GM18519 (cell line): ENCODE results near the gene ZNF746.

Source experiments
- ATAC-seq: cut with Tn5 transposase; IDR thresholded peaks from one replicate; pipeline ENCODE4 v1.9.1; 2021; ENCODE audit warnings: mild to moderate bottlenecking, moderate library complexity; ENCODE audit not compliant: unreplicated experiment, low FRiP score

ZNF746 gene

DNA sequence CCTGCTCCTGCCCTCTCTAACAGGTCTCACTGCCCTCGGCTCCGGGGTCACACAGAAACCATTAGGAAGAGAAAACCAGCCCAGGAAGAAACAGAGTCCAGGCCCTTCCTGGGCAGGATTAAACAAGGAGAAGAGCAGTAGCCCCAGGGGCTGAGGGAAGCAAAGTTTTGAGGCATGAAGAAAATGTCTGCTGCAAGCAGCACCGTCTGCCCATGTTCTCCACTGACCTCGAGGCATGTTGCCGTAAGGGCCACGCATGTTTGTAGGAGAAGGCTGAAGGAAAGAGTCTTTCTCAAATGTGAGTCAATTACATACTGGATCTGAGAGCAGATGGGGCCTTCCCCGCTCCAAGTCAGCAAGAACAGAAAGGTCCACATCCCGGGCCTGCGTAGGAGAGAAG is 4.2 kb downstream of the ZNF746 start:
- ATAC-seq: no peak

DNA sequence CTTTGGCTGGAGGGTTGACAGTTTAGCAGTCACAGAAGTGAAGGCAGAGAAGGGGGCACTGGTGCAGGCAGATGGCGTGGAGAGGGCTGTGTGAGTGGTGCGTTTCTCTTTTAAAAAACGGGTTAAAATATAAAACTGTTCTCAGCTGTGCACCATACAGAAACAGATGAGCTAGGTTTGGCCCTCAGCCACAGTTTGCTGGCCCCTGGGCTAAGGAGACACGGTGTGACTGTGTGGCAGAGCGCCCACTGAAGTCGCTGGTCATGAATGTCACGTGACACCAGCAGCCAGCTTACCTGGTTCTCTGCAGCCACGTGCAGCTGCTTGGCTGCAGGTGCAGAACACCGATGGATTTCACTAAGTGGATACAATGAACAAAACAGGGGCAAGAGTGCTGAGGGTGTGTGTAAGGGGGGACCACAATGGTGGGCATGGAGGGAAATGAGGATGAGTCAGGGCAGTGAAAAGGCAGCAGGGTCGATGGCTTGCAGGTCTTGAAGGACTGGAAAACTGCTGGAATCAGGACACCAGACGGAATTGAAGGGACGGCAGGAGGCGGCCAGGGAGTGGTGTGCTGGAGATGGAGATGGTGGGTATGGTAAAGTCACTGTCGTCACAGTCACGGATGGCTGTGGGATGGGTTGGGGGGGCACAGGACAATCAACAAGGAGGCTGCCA is 7.4 kb downstream of the ZNF746 start:
- no peak for ATAC-seq

DNA sequence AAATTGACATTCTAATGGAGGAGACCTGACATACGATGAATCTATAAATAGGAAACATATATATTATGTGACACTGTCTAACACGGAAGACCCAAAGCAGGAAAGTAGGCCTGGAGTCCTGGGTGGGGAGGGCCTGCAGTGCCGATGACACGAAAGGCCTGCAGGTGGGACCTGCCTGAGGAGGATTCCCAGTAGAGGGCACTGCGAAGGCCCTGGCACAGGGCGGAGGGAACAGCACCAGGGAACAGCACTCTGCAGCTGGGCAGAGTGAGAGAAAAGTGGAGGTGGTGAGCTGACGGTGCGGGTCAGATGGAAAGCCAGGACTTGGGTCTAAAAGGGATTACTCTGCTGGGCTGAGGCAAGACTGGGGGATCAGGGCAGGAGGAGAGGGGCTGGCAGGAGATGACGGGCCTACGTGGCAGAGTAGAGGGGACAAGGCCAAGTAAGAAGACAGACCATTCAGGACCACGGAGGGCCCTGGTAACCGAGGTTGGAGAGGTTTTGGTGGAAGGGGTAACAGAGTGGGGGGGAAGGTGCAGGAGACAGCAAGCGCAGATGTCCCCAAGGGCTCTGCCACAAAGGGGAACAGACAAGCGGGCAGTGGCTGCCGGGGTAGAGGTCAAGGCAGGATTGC is 8.1 kb downstream of the ZNF746 start:
- ATAC-seq: no peak

DNA sequence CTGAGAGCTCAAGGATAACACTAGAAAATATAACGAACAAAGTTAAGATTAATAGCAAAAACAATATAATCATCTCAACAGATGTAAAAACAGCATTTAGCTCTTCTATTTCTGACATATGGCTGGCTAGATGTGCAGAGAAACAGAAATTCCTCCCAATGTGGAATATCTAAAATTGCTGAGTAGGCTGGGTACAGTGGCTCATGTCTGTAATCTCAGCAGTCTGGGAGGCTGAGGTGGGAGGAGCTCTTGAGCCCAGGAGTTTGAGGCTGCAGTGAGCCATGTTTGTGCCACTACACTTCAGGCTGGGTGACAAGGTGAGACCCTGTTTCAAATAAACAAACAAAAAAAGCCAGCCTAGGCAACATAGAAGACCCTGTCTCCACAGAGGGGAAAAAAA is 18.0 kb downstream of the ZNF746 start:
- no peak for ATAC-seq

DNA sequence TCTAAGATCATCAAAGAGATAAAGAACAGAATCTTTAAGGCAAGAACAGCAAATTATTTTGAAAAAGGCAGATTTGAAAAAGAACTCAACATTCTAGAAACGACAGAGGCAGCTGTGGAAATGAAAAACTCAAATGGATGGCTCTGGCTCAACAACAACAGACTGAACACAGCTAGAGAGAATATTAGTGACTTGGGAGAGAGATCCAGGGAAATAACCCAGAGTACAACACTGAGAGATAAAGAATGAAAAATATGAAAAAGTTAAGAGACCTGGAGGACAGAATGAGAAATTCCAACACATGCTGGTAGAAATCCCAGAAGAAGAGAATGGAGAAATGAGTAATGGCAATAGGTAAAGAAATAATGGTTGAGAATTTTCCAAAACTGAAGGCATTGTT is 18.9 kb downstream of the ZNF746 start:
- ATAC-seq: no peak

DNA sequence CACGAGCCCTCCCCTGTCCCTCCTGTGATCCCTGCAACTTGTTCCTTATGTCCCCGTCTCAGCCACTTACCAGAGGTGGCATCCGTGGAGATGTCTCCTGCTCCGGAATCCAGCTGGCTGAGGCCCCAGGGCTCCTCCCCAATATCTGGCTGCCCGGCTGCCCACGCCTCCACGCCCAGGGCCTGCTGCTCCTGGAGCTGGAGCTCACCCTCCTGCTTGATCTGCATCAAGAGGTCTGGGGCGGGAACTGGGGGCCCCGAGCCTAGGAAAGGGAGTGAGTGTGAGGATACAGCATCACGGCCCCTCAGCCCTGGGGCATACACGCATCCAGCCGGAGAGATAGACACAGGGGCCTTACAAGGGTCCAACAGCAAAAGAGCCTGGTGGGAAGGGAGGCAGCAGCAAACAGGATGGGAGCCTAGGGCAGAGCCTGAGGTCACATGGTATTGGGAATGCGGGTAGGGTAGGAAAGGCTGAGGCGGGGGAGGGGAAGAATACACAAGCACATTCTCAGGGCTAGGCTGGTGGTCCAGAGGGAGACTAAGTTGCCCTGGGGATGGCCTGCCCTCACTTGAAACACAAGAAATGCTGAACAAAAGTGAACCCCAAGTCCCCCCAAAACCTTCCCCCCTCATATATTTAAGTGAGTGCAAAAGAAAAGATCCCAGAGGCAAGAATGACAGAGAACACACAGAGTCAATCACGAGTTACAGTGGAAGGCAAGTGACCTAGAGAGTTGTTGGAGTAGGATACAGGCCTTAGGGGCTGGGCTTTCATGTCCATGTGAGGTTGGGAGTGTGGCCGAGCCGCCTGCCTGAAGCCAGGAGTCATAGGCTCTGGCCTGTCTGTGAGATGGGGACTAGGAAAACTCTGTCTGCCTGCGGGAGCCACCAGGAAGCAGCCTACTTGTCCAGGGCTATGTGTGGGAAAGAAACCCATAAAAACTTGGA is 19.8 kb downstream of the ZNF746 start:
- no peak for ATAC-seq

DNA sequence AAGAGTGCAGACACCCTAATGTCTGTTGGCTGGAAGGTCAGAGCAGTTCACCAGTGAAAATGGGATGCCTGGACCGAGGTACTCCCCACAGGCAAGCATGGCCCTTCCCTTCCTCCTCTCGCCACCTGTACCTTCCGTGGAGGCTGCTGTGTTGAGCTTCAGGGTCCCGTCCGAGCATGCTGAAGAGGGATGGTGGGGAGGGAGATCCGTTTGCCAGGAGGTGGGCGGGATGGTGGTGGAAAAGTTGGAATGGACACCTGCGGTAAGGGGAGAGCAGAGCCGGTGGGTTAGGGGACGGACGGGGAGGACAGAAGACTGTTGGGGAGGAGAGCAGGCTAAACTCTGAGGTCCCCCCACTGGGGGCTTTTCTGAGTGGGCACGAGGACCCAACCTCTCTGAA is 20.8 kb downstream of the ZNF746 start:
- no peak for ATAC-seq

DNA sequence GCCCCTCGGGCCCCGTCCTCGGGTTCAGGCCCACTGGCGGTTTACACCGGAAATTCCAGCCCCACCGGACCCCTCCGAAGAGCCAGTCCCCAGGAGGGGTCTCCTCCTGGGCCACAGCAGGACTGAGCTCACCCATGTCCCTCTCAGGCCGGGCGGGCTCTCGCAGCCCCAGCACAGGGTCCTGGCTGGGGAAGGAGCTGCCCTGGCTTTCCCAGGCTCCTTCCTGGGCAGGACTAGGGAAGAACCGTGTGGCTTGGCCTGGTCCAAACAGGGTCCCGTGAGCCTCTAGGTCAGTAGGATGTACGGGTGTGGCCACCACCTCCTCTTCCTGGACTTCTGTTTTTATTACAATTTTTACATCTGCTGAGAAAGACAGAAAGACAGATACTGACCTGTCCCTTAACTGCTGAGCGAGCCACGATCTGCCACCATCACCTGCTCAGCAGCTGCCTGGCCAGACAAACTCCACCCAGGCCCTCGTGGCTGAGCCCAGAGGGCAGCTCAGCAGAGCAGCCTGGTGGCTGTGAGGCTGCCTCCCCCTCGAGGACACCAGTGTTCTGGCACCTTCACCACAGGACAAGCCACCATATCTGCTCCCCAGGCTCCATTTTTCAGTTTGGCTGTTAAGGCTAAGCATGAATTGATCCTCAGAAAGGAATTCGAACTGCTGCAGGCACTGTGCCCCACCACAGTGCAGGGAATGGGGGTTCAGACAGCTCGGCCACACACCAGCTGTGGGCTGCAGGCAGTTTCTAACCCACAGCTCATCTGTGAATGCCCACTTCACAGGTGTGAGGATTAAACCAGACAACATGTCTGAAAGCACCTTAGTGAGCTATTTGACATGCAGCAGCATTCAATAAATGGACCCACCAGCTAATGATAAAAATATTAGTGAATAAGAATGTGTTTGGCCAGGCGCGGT is 22.2 kb downstream of the ZNF746 start:
- no peak for ATAC-seq

DNA sequence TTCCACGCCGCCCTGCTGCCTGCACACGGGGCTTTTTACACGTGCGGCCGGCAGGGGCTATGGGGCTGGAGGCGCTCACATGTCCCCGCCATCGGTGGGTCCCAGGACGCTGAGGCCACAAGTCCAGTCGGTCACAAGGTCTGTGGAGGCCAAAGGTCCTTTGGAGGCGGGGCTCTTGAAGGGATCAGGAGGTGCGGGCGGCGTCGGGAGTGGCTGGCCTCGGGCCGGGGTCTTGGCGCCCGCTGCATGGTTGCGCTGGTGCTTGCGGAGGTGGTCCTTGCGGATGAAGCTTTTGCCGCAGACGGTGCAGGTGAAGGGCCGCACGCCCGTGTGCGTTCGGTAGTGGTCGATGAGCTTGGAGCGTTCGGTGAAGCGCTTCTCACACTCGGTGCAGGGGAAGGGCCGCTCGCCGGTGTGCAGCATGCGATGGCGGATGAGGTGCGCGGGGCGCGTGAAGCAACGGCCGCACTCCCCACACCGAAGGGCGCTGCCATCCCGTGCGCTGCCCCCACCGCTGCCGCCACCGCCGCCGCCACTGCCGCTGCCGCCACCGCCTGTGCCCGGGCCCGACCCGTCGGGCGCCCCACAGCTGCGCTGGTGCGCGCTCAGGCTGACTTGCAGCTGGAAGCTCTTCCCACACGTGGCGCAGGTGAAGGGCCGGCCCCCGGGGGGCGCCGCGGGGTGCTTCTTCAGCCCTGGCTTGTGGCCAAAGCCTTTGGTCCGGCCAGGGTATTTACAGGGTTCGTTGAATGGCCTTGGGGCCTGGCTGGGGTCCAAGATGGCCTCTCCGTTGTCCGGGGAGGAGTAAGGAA is 23.1 kb downstream of the ZNF746 start:
- no peak for ATAC-seq

DNA sequence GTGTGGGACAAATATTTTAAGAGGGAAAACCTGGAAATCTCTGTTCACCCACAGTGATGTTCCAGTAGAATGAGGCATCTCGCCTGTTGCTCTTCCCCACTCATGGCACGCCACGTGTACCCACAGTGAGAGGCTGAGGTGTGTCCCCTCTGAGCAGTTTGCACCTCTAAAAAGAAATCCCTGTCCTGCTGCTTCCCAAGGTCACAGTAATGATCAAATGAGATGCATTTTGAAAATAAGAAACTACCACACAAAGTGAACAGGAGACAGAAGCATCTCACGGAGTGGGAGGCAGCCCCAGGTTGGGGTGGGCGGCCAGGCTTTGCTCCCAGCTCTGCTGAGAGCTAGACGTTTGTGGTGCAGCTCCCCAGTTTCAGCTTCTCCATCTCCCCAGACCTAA is 24.4 kb downstream of the ZNF746 start:
- ATAC-seq: no peak

DNA sequence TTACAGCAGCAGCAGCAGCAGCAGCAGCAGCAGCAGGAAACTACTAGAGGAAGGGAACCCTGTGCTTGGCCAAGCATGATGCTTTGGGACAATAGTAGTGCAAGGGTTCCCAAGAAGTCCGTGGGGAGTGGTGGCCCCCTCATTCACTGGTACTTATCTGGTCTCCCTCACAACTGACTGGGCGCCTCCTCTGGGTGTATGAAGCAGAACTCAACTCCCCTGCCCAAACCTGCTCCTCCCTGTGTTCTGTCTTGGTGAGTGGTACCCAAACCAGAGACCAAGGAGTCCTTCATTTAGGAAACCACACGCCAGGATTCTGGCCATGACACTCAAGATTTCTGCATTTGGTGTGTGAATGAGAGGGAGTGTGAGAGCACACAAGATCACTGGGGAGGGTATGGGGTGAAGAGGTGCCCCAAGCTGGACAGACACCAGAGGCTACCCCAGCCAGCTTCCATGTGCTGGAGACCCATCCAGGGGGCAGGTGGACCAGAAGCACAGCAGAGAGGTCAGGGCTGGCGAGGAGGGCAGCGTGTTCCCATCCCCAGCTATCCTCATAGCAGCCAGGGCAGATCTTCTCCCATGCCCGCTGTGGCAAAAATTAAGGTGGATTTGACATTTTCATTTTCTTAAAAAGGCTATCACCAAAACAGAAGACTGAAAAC is 26.2 kb downstream of the ZNF746 start:
- no peak for ATAC-seq

DNA sequence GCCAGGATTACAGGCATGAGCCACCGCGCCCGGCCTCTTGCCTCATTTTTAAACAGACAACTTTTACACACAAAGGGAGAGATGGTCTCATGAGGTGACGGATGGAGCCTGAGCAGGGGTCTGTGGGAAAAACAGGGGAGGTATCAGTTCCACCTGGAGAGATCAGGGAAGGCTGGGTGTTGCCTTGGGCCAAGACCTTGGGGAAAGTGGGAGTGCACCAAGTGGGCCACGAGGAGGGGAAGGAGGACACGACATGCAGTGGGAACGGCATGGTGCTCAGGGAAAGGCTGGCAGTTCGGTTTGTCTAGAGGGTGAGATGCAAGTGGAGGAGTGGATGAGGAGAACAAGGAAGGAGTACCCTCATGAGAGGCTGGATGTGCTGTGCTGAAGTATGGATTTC is 27.8 kb downstream of the ZNF746 start:
- no peak for ATAC-seq

DNA sequence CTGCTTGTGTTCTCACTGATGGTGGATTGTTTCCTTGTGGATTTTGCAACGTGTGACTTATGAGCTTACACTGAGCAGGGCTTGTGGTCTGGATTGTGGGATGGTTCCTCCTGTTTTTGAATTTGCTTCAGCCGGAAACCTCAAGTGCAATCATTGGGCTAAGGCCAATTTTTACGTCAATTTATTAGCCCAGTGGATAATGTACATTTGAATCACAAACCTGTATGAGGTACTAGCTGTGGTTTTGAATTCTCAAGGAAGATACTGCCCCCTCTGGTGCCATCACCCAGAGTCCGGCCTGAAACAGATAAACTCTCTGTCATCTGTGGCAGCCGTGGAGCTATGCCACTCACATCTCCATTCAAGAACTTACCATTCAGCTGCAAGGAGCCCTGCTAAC is 29.4 kb downstream of the ZNF746 start:
- no peak for ATAC-seq

DNA sequence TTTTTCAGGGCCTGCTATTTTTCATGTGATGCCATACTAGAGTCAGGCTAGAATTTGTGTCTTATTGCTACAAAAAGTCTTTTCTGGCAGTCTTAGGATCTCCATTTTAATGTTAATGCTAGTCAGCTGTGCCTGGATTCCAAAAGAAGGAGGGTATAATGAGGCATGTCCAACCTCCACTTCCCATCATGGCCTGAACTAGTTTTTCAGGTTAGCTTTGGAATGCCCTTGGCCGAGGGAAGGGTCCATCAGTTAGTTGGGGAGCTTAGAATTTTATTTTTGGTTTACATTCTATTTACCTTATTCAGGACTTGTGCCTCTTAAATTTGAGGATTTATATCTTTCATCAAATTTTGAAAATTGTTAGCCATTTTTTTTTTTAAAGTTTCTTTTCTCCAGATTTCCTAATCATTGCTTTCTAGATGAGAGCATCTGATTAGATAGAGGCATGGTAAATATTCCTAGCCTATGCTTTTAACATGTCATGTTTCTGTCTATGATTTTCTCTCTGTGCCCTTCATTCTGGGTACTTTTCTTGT is 30.2 kb downstream of the ZNF746 start:
- no peak for ATAC-seq

DNA sequence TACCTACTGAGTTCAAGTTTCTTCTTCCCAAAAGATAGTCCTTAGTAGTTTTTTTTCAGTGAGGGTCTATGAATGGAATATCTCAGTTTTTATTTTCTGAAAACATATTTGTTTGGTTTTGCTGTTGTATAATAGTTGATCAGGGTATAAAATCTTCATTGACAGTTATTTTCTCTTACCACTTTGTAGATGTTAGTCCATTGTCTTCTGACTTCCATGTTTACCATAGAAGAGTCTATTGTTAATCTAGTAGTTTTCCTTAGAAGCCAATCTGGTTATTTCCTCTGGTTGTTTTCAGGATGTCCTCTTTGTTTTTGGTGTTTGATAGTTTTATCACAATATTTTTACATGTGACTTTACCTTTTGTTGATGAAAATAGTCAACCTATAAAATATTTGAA is 31.2 kb downstream of the ZNF746 start:
- ATAC-seq: no peak

DNA sequence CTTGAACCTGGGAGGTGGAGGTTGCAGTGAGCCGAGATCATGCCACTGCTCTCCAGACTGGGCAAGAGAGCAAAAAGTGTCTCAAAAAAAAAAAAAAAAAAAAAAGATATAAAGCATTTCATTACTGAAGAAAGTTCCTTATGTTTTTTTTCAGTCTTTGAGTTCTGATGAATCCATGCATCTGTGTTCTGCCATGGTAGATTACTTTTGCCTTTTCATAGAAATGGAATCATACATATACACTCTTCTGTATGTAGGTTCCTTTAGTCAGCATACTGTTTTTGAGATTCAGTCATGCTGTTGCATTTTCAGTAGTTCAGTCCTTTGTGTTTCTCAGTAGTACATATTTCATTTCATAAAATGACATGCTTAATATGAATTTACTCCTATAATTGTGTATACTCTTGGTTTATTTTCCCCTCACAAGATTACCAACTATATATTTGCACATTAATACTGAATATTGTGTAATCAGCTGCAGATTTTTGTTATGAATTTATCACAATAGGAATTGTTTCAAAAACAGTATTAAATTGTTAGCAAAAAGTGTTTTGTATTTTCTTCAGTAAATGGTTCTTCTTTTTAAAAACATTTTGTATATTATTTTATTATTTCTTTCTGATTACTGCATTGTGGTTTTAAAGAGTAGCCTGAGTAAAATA is 34.0 kb downstream of the ZNF746 start:
- no peak for ATAC-seq

DNA sequence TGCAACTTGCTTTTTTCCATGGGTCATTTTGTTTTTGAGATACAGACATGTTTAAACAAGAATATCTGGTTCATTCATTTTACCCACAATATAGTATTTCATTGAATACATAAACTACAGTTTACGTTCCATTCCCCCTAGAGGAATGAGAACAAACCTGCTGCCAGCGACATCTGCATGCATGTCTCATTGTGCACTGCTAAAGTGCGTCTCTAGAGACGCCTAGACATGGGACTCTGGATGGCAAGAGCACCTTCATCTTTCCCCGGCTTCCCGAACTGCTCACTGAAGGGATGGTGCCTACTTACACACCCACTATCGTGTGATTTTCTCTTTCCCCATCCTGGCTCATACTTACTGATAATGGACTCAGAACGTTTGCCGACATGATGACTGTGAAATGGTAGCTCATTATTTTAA is 35.5 kb downstream of the ZNF746 start:
- no peak for ATAC-seq
